Prostate gland (tissue), 2 donors: ENCODE measurements around the gene SLC16A10. TPM values are rescaled to one million over a fixed set of nuclear protein-coding genes. Genes with fewer than 3 reads are reported as not detected.

Source experiments
- DNase-seq: peaks from one replicate; pipeline ENCODE4 v3.0.0-alpha.2; 2019; ENCODE audit warnings: low spot score
- H3K27ac ChIP-seq, 2 donors: fragments of 200-600 bp; sonication (generic); 2 replicates each; pipeline ENCODE4 v1.5.1; 2017 to 2019
- H3K27me3 ChIP-seq: fragments of 200-600 bp; sonication (generic); replicated peaks from 2 replicates; pipeline ENCODE4 v1.5.1; 2019; ENCODE audit not compliant: insufficient read depth
- H3K36me3 ChIP-seq, 2 donors: fragments of 200-600 bp; sonication (generic); 1 replicate in 1 of 2; 2 replicates in 1 of 2; pipeline versions ENCODE4 v1.5.1 to v1.8.1; 2017 to 2019
- H3K4me1 ChIP-seq: fragments of 200-600 bp; sonication (generic); replicated peaks from 2 replicates; pipeline ENCODE4 v1.5.1; 2019
- H3K4me3 ChIP-seq, 2 donors: fragments of 200-600 bp; sonication (generic); 2 replicates each; pipeline ENCODE4 v1.5.1; 2017 to 2019
- H3K9me3 ChIP-seq: fragments of 200-600 bp; sonication (generic); 2 replicates; pipeline ENCODE4 v1.5.1; 2017
- POLR2A ChIP-seq: fragments of 450-650 bp; IDR thresholded peaks from one replicate; pipeline ENCODE4 v1.6.1; 2016; ENCODE audit warnings: antibody characterized with exemption, mild to moderate bottlenecking
- POLR2AphosphoS5 ChIP-seq: sonication (generic); formaldehyde crosslinking; IDR thresholded peaks from one replicate; pipeline ENCODE4 v1.6.1; 2017; ENCODE audit warnings: antibody characterized with exemption
- WGBS: methylation state at CpG from one replicate; pipeline ENCODE4 v1.1.5; 2018; 5-methylcytosine and 5-hydroxymethylcytosine counted together
- intact Hi-C: fragments of 100-400 bp; cut with DNase I; formaldehyde crosslinking; loops from one replicate; pipeline ENCODE4 v1.14.2; 2022
- total RNA-seq, 2 donors: library from RNA; depleted of rRNA; stranded (reverse); fragments of >200 nt; gene quantifications; one replicate each; pipeline ENCODE4 v1.1.0, GENCODE V29; 2016
- TF ChIP-seq, protein P1 (sequence below), 4 experiments: fragments of 200-600 bp in 2 of 4; fragments of 450-650 bp in 2 of 4; sonication (generic) in 2 of 4; IDR thresholded peaks; 1 replicate in 3 of 4; 2 replicates in 1 of 4; pipeline ENCODE4 v1.5.1; 2016 to 2019; ENCODE audit warnings: antibody characterized with exemption in 4 of 4, mild to moderate bottlenecking in 2 of 4, moderate library complexity in 2 of 4

Gene SLC16A10
- total RNA-seq, 2 donors from 2014 or later = 11.5 to 12.5 TPM

GRCh38 chr6:111259089-111259831 is 172.0 kb downstream of the SLC16A10 start:
- peak overlapping the region; percentile 68 to 79 for H3K27ac ChIP-seq
- DNase-seq = peak; percentile 99
- H3K4me3 ChIP-seq = peak overlapping the region; percentile 55 to 63
- H3K27me3 ChIP-seq = no peaks in the 10 kb centered on the region
- intact Hi-C loops = loop anchor here (5.0 to 10.0 kb wide), 4 partner anchors 218 to 786 kb away; no protein-coding TSS in a partner anchor
- TF ChIP-seq, protein P1, sequence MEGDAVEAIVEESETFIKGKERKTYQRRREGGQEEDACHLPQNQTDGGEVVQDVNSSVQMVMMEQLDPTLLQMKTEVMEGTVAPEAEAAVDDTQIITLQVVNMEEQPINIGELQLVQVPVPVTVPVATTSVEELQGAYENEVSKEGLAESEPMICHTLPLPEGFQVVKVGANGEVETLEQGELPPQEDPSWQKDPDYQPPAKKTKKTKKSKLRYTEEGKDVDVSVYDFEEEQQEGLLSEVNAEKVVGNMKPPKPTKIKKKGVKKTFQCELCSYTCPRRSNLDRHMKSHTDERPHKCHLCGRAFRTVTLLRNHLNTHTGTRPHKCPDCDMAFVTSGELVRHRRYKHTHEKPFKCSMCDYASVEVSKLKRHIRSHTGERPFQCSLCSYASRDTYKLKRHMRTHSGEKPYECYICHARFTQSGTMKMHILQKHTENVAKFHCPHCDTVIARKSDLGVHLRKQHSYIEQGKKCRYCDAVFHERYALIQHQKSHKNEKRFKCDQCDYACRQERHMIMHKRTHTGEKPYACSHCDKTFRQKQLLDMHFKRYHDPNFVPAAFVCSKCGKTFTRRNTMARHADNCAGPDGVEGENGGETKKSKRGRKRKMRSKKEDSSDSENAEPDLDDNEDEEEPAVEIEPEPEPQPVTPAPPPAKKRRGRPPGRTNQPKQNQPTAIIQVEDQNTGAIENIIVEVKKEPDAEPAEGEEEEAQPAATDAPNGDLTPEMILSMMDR (IDR thresholded peaks at IDR 0.05) = peak; percentile 93 to 100 (median 98)
- TF ChIP-seq POLR2AphosphoS5 (peak; percentile 99), POLR2A (peak; percentile 58)
- no peaks in the 10 kb centered on the region for H3K36me3 ChIP-seq
- H3K9me3 ChIP-seq = no peaks in the 10 kb centered on the region
- WGBS = 3% methylated on average over 52 of the region's 59 CpGs
- peaks cover 5% of the 10 kb centered on the region for H3K4me1 ChIP-seq

- TF ChIP-seq POLR2AphosphoS5 (no peak), POLR2A (no peak)
- TF ChIP-seq, protein P1 (IDR thresholded peaks at IDR 0.05) = no peak
- DNase-seq = no peak
- intact Hi-C loops = no loop called here
- no peaks in the 10 kb centered on the region for H3K27me3 ChIP-seq
- H3K4me3 ChIP-seq = no peak overlapping the region
- 77% methylated on average over 12 of the region's 12 CpGs for WGBS
- no peaks in the 10 kb centered on the region for H3K9me3 ChIP-seq
- no peak overlapping the region for H3K27ac ChIP-seq
- H3K4me1 ChIP-seq = peaks cover 5% of the 10 kb centered on the region
- H3K36me3 ChIP-seq = no peaks in the 10 kb centered on the region
Observed at GRCh38 chr6:111260570-111261298, 173.4 kb downstream of the SLC16A10 start.

- TF ChIP-seq, protein P1 (IDR thresholded peaks at IDR 0.05) = no peak
- TF ChIP-seq POLR2A (no peak), POLR2AphosphoS5 (no peak)
- no peak overlapping the region for H3K4me3 ChIP-seq
- intact Hi-C loops = no loop called here
- no peaks in the 10 kb centered on the region for H3K27me3 ChIP-seq
- 81% methylated on average over 4 of the region's 4 CpGs for WGBS
- no peaks in the 10 kb centered on the region for H3K9me3 ChIP-seq
- DNase-seq = no peak
- H3K4me1 ChIP-seq = peaks cover 5% of the 10 kb centered on the region
- no peak overlapping the region for H3K27ac ChIP-seq
- H3K36me3 ChIP-seq = no peaks in the 10 kb centered on the region
Observed at GRCh38 chr6:111263837-111264236, 176.5 kb downstream of the SLC16A10 start.

DNA sequence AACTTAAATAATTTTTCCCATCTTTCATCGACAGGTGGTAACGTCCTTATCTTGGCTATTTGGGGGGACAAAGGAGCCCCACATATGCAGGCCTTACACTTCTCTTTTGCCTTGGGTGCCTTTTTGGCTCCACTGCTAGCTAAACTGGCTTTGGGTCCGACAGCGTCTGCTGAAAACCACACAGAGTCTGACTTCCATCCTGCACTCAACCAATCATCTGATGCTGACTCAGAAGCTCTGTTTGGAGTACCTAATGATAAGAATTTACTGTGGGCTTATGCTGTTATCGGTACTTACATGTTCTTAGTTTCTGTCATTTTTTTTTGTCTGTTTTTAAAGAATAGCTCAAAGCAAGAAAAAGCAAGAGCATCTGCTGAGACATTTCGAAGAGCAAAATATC is 178.5 kb downstream of the SLC16A10 start:
- no peaks in the 10 kb centered on the region for H3K4me1 ChIP-seq
- DNase-seq = no peak
- H3K36me3 ChIP-seq = no peaks in the 10 kb centered on the region
- H3K27me3 ChIP-seq = no peaks in the 10 kb centered on the region
- H3K4me3 ChIP-seq = no peak overlapping the region
- WGBS = 95% methylated on average over 6 of the region's 6 CpGs
- H3K27ac ChIP-seq = no peak overlapping the region
- TF ChIP-seq, protein P1 (IDR thresholded peaks at IDR 0.05) = no peak
- no peak for TF ChIP-seq POLR2AphosphoS5
- TF ChIP-seq POLR2A = no peak
- intact Hi-C loops = no loop called here
- no peaks in the 10 kb centered on the region for H3K9me3 ChIP-seq
